ENCODE data around the gene HOXC9. TPM values are rescaled to one million over a fixed set of nuclear protein-coding genes. Genes with fewer than 3 reads are reported as not detected.

Gene HOXC9
- polyA plus RNA-seq, 1 of the 3 experiments (the other 2 are of a cell fraction): 1.9 TPM

DNA sequence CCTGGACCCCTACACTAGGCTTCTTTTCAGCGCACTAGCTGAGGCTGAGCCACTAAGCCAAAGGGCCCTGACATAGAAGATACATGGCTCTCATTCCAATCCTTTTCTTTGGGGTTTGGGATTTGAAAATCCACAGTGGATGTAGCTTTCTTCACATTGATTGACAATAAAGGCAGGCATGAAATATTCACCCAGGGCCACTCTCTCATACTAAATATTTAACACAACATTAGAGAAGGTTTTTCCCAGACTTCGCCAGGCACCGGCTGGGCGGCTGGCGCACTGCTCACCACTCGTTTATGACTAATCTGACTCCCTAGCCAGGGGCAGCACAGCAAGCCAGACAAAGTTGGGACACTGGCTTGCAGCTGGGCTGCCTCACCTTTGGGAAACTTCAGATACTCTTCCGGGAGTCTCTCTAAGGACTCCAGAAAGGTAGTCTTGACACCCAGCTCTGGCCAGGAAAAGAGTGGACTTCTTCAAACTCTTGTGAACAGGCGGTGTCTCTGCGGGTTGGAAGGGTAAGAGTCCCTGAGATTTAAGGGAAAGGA, 27.7 kb upstream of the HOXC9 start (continued):
- TF ChIP-seq, protein P1, sequence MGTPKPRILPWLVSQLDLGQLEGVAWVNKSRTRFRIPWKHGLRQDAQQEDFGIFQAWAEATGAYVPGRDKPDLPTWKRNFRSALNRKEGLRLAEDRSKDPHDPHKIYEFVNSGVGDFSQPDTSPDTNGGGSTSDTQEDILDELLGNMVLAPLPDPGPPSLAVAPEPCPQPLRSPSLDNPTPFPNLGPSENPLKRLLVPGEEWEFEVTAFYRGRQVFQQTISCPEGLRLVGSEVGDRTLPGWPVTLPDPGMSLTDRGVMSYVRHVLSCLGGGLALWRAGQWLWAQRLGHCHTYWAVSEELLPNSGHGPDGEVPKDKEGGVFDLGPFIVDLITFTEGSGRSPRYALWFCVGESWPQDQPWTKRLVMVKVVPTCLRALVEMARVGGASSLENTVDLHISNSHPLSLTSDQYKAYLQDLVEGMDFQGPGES (IDR thresholded peaks at IDR 0.05; ENCODE audit: low read depth, low read length): no peak
- TF ChIP-seq, protein P2, sequence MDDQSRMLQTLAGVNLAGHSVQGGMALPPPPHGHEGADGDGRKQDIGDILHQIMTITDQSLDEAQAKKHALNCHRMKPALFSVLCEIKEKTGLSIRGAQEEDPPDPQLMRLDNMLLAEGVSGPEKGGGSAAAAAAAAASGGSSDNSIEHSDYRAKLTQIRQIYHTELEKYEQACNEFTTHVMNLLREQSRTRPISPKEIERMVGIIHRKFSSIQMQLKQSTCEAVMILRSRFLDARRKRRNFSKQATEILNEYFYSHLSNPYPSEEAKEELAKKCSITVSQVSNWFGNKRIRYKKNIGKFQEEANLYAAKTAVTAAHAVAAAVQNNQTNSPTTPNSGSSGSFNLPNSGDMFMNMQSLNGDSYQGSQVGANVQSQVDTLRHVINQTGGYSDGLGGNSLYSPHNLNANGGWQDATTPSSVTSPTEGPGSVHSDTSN (IDR thresholded peaks at IDR 0.05): no peak
- TF ChIP-seq EP300 (IDR thresholded peaks at IDR 0.05; ENCODE audit: borderline replicate concordance in 1 of 2, low read depth in 1 of 2, low read length in 1 of 2) (no peak), MXI1 (IDR thresholded peaks at IDR 0.05; ENCODE audit: low read depth, low read length) (no peak)

DNA sequence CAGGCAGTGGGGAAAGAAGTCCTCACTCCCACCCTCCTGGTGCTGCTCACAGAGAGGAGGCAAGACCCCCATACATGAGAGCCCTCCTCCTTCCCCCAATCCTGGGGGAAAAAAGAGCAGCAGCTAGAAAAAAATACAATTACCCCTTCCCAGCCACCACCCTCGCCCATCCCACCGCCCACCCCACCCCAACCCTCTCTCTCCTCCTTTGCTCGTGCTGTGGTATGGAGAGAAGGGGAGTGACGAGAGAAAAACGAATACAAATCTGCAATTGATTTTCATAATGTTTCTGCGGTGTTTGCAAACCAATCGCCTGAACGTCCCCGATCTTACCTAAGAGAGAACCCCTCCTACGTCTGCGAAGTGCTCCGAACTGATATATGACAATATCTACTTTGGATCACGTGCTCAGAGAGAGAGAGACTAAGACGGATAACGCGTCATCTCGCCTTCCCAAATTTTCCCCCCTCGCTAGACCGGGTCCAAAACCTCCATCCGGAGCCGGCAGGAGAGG, 27.2 kb upstream of the HOXC9 start, which contains the start of gene HOXC11:
Gene HOXC11, plus strand, starts transcription at position 405 of the 514 bp plus-strand sequence. CDS start 116 bp downstream, outside the sequence.
- Histone ChIP-seq H3K9me3 (no peaks in the 10 kb centered on the region), H3K4me2 (peak within 1 kb of the TSS; percentile 24; the same call in 1 of the 2 replicates), H3K4me3 (ENCODE audit: low read depth in 2 of 2, low read length in 1 of 2) (no peak within 1 kb of the TSS), H4K20me1 (ENCODE audit: insufficient read depth) (0 out of 2 replicates have a peak, but pooled peaks cover 2% of the 10 kb centered on the region), H3K9me2 (no peaks in the 10 kb centered on the region), H3K36me3 (replicated peaks in 1 of 2; ENCODE audit: control insufficient read depth in 1 of 2, insufficient read depth in 2 of 2, low read length in 1 of 2) (no peaks in the 10 kb centered on the region), H3K27me3 (ENCODE audit: insufficient read depth) (peaks cover 100% of the 10 kb centered on the region), H3K4me1 (ENCODE audit: control insufficient read depth in 1 of 2, insufficient read depth in 2 of 2, low read depth in 1 of 2, low read length in 1 of 2) (peaks cover 0 to 2% of the 10 kb centered on the region in 2 experiments; a peak in 1 of 4 replicates), H2AFZ (ENCODE audit: low read depth) (no peak within 1 kb of the TSS; the same call in 1 of the 2 replicates), H3K9ac (no peak within 1 kb of the TSS), H3K27ac (ENCODE audit: low read depth in 2 of 2, low read length in 1 of 2) (no peak within 1 kb of the TSS), H3K79me2 (ENCODE audit: insufficient read depth) (no peaks in the 10 kb centered on the region), H3F3A (replicated peaks; ENCODE audit: insufficient read depth) (peaks cover 3% of the 10 kb centered on the region)
- TF ChIP-seq MXI1 (IDR thresholded peaks at IDR 0.05; ENCODE audit: low read depth, low read length): no peak
- no peak for TF ChIP-seq CHD2 (IDR thresholded peaks at IDR 0.05; ENCODE audit: low read length, partially characterized antibody)
- TF ChIP-seq YY1 (IDR thresholded peaks at IDR 0.05; ENCODE audit: low read depth): no peak
- no peak for TF ChIP-seq RFX5 (IDR thresholded peaks at IDR 0.05; ENCODE audit: low read length)
- no peak for TF ChIP-seq MEF2A (IDR thresholded peaks at IDR 0.05; ENCODE audit: borderline replicate concordance, low read depth)
- no peak for TF ChIP-seq EZH2phosphoT487 (IDR thresholded peaks at IDR 0.05; ENCODE audit: borderline replicate concordance, low read depth)
- no peak for TF ChIP-seq NRF1 (IDR thresholded peaks at IDR 0.05; ENCODE audit: low read depth, low read length)
- TF ChIP-seq JUND (IDR thresholded peaks at IDR 0.05): no peak
- no peak for TF ChIP-seq GATA2 (CRISPR knock-in tag; IDR thresholded peaks at IDR 0.05)
- TF ChIP-seq, protein P3, sequence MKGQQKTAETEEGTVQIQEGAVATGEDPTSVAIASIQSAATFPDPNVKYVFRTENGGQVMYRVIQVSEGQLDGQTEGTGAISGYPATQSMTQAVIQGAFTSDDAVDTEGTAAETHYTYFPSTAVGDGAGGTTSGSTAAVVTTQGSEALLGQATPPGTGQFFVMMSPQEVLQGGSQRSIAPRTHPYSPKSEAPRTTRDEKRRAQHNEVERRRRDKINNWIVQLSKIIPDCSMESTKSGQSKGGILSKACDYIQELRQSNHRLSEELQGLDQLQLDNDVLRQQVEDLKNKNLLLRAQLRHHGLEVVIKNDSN (IDR thresholded peaks at IDR 0.05; ENCODE audit: borderline replicate concordance, low read depth): no peak
- TF ChIP-seq, protein P4, sequence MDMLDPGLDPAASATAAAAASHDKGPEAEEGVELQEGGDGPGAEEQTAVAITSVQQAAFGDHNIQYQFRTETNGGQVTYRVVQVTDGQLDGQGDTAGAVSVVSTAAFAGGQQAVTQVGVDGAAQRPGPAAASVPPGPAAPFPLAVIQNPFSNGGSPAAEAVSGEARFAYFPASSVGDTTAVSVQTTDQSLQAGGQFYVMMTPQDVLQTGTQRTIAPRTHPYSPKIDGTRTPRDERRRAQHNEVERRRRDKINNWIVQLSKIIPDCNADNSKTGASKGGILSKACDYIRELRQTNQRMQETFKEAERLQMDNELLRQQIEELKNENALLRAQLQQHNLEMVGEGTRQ (IDR thresholded peaks at IDR 0.05; ENCODE audit: borderline replicate concordance, low read depth, low read length): no peak
- TF ChIP-seq, protein P5, sequence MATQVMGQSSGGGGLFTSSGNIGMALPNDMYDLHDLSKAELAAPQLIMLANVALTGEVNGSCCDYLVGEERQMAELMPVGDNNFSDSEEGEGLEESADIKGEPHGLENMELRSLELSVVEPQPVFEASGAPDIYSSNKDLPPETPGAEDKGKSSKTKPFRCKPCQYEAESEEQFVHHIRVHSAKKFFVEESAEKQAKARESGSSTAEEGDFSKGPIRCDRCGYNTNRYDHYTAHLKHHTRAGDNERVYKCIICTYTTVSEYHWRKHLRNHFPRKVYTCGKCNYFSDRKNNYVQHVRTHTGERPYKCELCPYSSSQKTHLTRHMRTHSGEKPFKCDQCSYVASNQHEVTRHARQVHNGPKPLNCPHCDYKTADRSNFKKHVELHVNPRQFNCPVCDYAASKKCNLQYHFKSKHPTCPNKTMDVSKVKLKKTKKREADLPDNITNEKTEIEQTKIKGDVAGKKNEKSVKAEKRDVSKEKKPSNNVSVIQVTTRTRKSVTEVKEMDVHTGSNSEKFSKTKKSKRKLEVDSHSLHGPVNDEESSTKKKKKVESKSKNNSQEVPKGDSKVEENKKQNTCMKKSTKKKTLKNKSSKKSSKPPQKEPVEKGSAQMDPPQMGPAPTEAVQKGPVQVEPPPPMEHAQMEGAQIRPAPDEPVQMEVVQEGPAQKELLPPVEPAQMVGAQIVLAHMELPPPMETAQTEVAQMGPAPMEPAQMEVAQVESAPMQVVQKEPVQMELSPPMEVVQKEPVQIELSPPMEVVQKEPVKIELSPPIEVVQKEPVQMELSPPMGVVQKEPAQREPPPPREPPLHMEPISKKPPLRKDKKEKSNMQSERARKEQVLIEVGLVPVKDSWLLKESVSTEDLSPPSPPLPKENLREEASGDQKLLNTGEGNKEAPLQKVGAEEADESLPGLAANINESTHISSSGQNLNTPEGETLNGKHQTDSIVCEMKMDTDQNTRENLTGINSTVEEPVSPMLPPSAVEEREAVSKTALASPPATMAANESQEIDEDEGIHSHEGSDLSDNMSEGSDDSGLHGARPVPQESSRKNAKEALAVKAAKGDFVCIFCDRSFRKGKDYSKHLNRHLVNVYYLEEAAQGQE (IDR thresholded peaks at IDR 0.05; ENCODE audit: low read depth, low read length): no peak
- TF ChIP-seq NFIC (IDR thresholded peaks at IDR 0.05; ENCODE audit: borderline replicate concordance): no peak
- TF ChIP-seq FOXM1 (IDR thresholded peaks at IDR 0.05; ENCODE audit: low read depth): no peak
- TF ChIP-seq, protein P6, sequence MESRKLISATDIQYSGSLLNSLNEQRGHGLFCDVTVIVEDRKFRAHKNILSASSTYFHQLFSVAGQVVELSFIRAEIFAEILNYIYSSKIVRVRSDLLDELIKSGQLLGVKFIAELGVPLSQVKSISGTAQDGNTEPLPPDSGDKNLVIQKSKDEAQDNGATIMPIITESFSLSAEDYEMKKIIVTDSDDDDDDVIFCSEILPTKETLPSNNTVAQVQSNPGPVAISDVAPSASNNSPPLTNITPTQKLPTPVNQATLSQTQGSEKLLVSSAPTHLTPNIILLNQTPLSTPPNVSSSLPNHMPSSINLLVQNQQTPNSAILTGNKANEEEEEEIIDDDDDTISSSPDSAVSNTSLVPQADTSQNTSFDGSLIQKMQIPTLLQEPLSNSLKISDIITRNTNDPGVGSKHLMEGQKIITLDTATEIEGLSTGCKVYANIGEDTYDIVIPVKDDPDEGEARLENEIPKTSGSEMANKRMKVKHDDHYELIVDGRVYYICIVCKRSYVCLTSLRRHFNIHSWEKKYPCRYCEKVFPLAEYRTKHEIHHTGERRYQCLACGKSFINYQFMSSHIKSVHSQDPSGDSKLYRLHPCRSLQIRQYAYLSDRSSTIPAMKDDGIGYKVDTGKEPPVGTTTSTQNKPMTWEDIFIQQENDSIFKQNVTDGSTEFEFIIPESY (IDR thresholded peaks at IDR 0.05; ENCODE audit: borderline replicate concordance, low read depth): no peak
- TF ChIP-seq GABPA (IDR thresholded peaks at IDR 0.05; ENCODE audit: low read depth): no peak
- no peak for TF ChIP-seq TEAD4 (IDR thresholded peaks at IDR 0.05; ENCODE audit: borderline replicate concordance, insufficient read depth)
- DNase-seq: no peak
- ChIA-PET POLR2A (no interaction called here), CTCF (interaction anchor here (0.9 to 12.7 kb wide), 5 partner anchors 11 to 234 kb away, joined by 3 to 134 read pairs (median 5); partner anchors contain the start of gene HOXC10)
- 36% methylated on average over 21 of the region's 21 CpGs for WGBS (ENCODE audit: low lambda C conversion rate)

Data from SK-N-SH (cell line).